Neural cell (in vitro differentiated cells): Measurements from ENCODE around the gene STX10. TPM values are rescaled to one million over a fixed set of nuclear protein-coding genes. Genes with fewer than 3 reads are reported as not detected.

Source experiments
- H2AFZ ChIP-seq: fragments of 200-600, 300-800 bp; sonication (generic), shearing (Covaris generic); 2 replicates; pipeline ENCODE4 v1.6.0; 2014; ENCODE audit warnings: low read depth, mild to moderate bottlenecking, antibody characterized with exemption, low read length, moderate library complexity
- H3F3A ChIP-seq: fragments of 200-600 bp; shearing (Covaris generic); 2 replicates; pipeline ENCODE4 v1.6.1; 2016; ENCODE audit warnings: mild to moderate bottlenecking, moderate library complexity, mixed read lengths, antibody characterized with exemption, low read length; ENCODE audit not compliant: insufficient read depth, poor library complexity, severe bottlenecking
- H3K27ac ChIP-seq: fragments of 200-600, 300-800 bp; sonication (generic), shearing (Covaris generic); 2 replicates; pipeline ENCODE4 v1.5.1; 2014; ENCODE audit warnings: mild to moderate bottlenecking, low read length, moderate library complexity
- H3K27me3 ChIP-seq: fragments of 300-800, 200-600 bp; sonication (generic), shearing (Covaris generic); 2 replicates; pipeline ENCODE4 v1.6.0; 2014; ENCODE audit warnings: mild to moderate bottlenecking, low read depth, low read length, moderate library complexity; ENCODE audit not compliant: insufficient read depth
- H3K36me3 ChIP-seq: fragments of 300-800, 200-600 bp; sonication (generic), shearing (Covaris generic); 2 replicates; pipeline ENCODE4 v1.5.1; 2014; ENCODE audit warnings: mild to moderate bottlenecking, antibody characterized with exemption, low read length, moderate library complexity; ENCODE audit not compliant: insufficient read depth
- H3K4me2 ChIP-seq: fragments of 300-800, 200-600 bp; sonication (generic), shearing (Covaris generic); 2 replicates; pipeline ENCODE4 v1.6.0; 2014; ENCODE audit warnings: mild to moderate bottlenecking, low read length
- H3K4me3 ChIP-seq: fragments of 300-800, 200-600 bp; sonication (generic), shearing (Covaris generic); 2 replicates; pipeline ENCODE4 v1.5.1; 2014; ENCODE audit warnings: mild to moderate bottlenecking, low read length, moderate library complexity
- H3K79me2 ChIP-seq: fragments of 200-600 bp; shearing (Covaris generic); replicated peaks from 2 replicates; pipeline ENCODE4 v1.6.0; 2014; ENCODE audit warnings: mild to moderate bottlenecking, low read length, moderate library complexity; ENCODE audit not compliant: insufficient read depth
- H3K9ac ChIP-seq: fragments of 300-800, 200-600 bp; sonication (generic), shearing (Covaris generic); 2 replicates; pipeline ENCODE4 v1.6.1; 2016; ENCODE audit warnings: mild to moderate bottlenecking, low read length, mixed read lengths
- H3K9me2 ChIP-seq: fragments of 200-600 bp; shearing (Covaris generic); 2 replicates; pipeline ENCODE4 v1.6.1; 2016; ENCODE audit warnings: mild to moderate bottlenecking, low read length, mixed read lengths; ENCODE audit not compliant: insufficient read depth
- H3K9me3 ChIP-seq: fragments of 200-600, 300-800 bp; sonication (generic), shearing (Covaris generic); 2 replicates; pipeline ENCODE4 v1.6.1; 2016; ENCODE audit warnings: mild to moderate bottlenecking, mixed run types, low read length, moderate library complexity, mixed read lengths
- H4K20me1 ChIP-seq: fragments of 200-600 bp; shearing (Covaris generic); 2 replicates; pipeline ENCODE4 v1.6.1; 2016; ENCODE audit warnings: mild to moderate bottlenecking, mixed run types; ENCODE audit not compliant: insufficient read depth
- CTCF ChIP-seq: fragments of 450-650 bp; IDR thresholded peaks from 2 replicates; pipeline ENCODE4 v1.5.1; 2014; ENCODE audit warnings: antibody characterized with exemption, mild to moderate bottlenecking, moderate library complexity; ENCODE audit not compliant: poor library complexity, severe bottlenecking
- EP300 ChIP-seq: fragments of 450-650 bp; conservative IDR thresholded peaks from 2 replicates; pipeline ENCODE4 v1.6.1; 2014; ENCODE audit warnings: antibody characterized with exemption, mild to moderate bottlenecking, moderate library complexity; ENCODE audit not compliant: poor library complexity, severe bottlenecking
- EZH2 ChIP-seq: fragments of 200-600, 300-800 bp; shearing (Covaris generic), sonication (generic); IDR thresholded peaks from 2 replicates; pipeline ENCODE4 v1.6.1; 2014; ENCODE audit warnings: antibody characterized with exemption, low read length, borderline replicate concordance, mild to moderate bottlenecking; ENCODE audit not compliant: insufficient read depth, poor library complexity, severe bottlenecking
- MXI1 ChIP-seq: fragments of 450-650 bp; conservative IDR thresholded peaks from 2 replicates; pipeline ENCODE4 v1.6.1; 2014; ENCODE audit warnings: antibody characterized with exemption, mild to moderate bottlenecking; ENCODE audit not compliant: poor library complexity, severe bottlenecking
- POLR2AphosphoS5 ChIP-seq: IDR thresholded peaks from 2 replicates; pipeline ENCODE4 v1.6.1; 2012
- RAD21 ChIP-seq: fragments of 450-650 bp; conservative IDR thresholded peaks from 2 replicates; pipeline ENCODE4 v1.6.1; 2014; ENCODE audit warnings: antibody characterized with exemption, mild to moderate bottlenecking, moderate library complexity
- REST ChIP-seq: IDR thresholded peaks from 2 replicates; pipeline ENCODE4 v1.6.1; 2012; ENCODE audit warnings: borderline replicate concordance
- SMC3 ChIP-seq: fragments of 450-650 bp; conservative IDR thresholded peaks from 2 replicates; pipeline ENCODE4 v1.6.1; 2014; ENCODE audit warnings: antibody characterized with exemption, mild to moderate bottlenecking, moderate library complexity; ENCODE audit not compliant: poor library complexity
- TAF1 ChIP-seq: IDR thresholded peaks from 2 replicates; pipeline ENCODE4 v1.6.1; 2012; ENCODE audit warnings: low read depth
- polyA plus RNA-seq: library from polyadenylated mRNA; depleted of rRNA; stranded (reverse); fragments of >200 nt; gene quantifications from 2 replicates; pipeline ENCODE4 v1.2.3, GENCODE V29; 2014

The STX10 gene
- polyA plus RNA-seq, 1 donor from 2014 or later, result 157 TPM

- no peak for TF ChIP-seq TAF1
- no peak for TF ChIP-seq RAD21
- TF ChIP-seq POLR2AphosphoS5, result no peak
- TF ChIP-seq EP300, result no peak
- no peak for TF ChIP-seq MXI1
- TF ChIP-seq REST, result no peak
- TF ChIP-seq SMC3, result no peak
- TF ChIP-seq EZH2, result peak; percentile 62
- peak; percentile 26 for TF ChIP-seq CTCF
- Histone ChIP-seq H3K36me3 (no peaks in the 10 kb centered on the region), H3K9ac (no peak overlapping the region), H3K4me3 (no peak overlapping the region), H3K4me2 (no peak overlapping the region), H3K9me2 (no peaks in the 10 kb centered on the region), H3K27ac (no peak overlapping the region), H3K79me2 (no peaks in the 10 kb centered on the region), H3K27me3 (peaks cover 73% of the 10 kb centered on the region), H3K9me3 (no peaks in the 10 kb centered on the region), H4K20me1 (no peaks in the 10 kb centered on the region), H3F3A (no peaks in the 10 kb centered on the region), H2AFZ (no peak overlapping the region)
Measured at GRCh38 chr19:13095934-13096927, 53.9 kb downstream of the STX10 start.

GRCh38 chr19:13095393-13095784 is 54.8 kb downstream of the STX10 start:
- Histone ChIP-seq H3K27ac (no peak overlapping the region), H4K20me1 (no peaks in the 10 kb centered on the region), H3K79me2 (no peaks in the 10 kb centered on the region), H3K9me3 (no peaks in the 10 kb centered on the region), H3K27me3 (peaks cover 65% of the 10 kb centered on the region), H3K4me3 (no peak overlapping the region), H3F3A (no peaks in the 10 kb centered on the region), H3K36me3 (no peaks in the 10 kb centered on the region), H3K9ac (no peak overlapping the region), H2AFZ (no peak overlapping the region), H3K9me2 (no peaks in the 10 kb centered on the region), H3K4me2 (no peak overlapping the region)
- TF ChIP-seq POLR2AphosphoS5 (no peak), MXI1 (no peak), REST (no peak), EZH2 (no peak)
